K562 (cell line): ENCODE results near the gene RINL. TPM values are rescaled to one million over a fixed set of nuclear protein-coding genes. Genes with fewer than 3 reads are reported as not detected.
A peak's percentile ranks its signal among the peaks of the same experiment; 100 is the strongest.

ENCODE experiments used
- CHCHD3 ChIP-seq: fragments of 250-450 bp; sonication (Bioruptor Pico); IDR thresholded peaks from 2 replicates; pipeline ENCODE4 v2.1.2; 2022; ENCODE audit warnings: mild to moderate bottlenecking
- EP400 ChIP-seq: fragments of 450-650 bp; IDR thresholded peaks from 2 replicates; pipeline ENCODE4 v1.6.1; 2017; ENCODE audit warnings: antibody characterized with exemption, mild to moderate bottlenecking, moderate library complexity
- HDAC3 ChIP-seq: fragments of 450-650 bp; IDR thresholded peaks from 2 replicates; pipeline ENCODE4 v1.6.1; 2018; ENCODE audit warnings: borderline replicate concordance, mild to moderate bottlenecking, moderate library complexity; ENCODE audit not compliant: partially characterized antibody
- HNRNPL ChIP-seq: fragments of 200-400 bp; formaldehyde crosslinking; IDR thresholded peaks from 2 replicates; pipeline ENCODE4 v1.6.1; 2017; ENCODE audit warnings: low read depth, mild to moderate bottlenecking, low read length
- NR0B1 ChIP-seq: fragments of 450-650 bp; IDR thresholded peaks from one replicate; pipeline ENCODE4 v1.6.1; 2018; ENCODE audit warnings: mild to moderate bottlenecking, moderate library complexity; ENCODE audit not compliant: partially characterized antibody
- PATZ1 ChIP-seq: fragments of 250-450 bp; sonication (Bioruptor Pico); IDR thresholded peaks from 2 replicates; pipeline ENCODE4 v1.5.0; 2020; ENCODE audit warnings: mild to moderate bottlenecking, borderline replicate concordance
- RBBP5 ChIP-seq: fragments of 200-600 bp; sonication (generic); IDR thresholded peaks from 2 replicates; pipeline ENCODE4 v1.6.1; 2012; ENCODE audit warnings: borderline replicate concordance, mild to moderate bottlenecking, low read length, control low read depth, inconsistent platforms; ENCODE audit not compliant: insufficient read depth, poor library complexity, severe bottlenecking
- RNF2 ChIP-seq: sonication (generic); IDR thresholded peaks from 2 replicates; pipeline ENCODE4 v1.6.1; 2016
- TGIF2 ChIP-seq: sonication (generic); formaldehyde crosslinking; IDR thresholded peaks from 2 replicates; pipeline ENCODE4 v1.8.1; 2022; ENCODE audit warnings: mild to moderate bottlenecking, missing genetic modification reagents, moderate library complexity
- TRIM24 ChIP-seq, 2 experiments: fragments of 450-650 bp; IDR thresholded peaks; 2 replicates each; pipeline ENCODE4 v1.6.1; 2016
- XRCC4 ChIP-seq: IDR thresholded peaks from one replicate; pipeline ENCODE4 v1.6.1; 2011; ENCODE audit not compliant: insufficient read depth, insufficient read length; ENCODE audit errors: extremely low read depth
- ZBED1 ChIP-seq: IDR thresholded peaks from 2 replicates; pipeline ENCODE4 v1.6.1; 2014
- ZNF217 ChIP-seq: sonication (generic); formaldehyde crosslinking; IDR thresholded peaks from 2 replicates; pipeline ENCODE4 v1.8.0; 2022; ENCODE audit warnings: mild to moderate bottlenecking, missing genetic modification reagents
- ZNF239 ChIP-seq: fragments of 250-450 bp; sonication (Bioruptor Pico); IDR thresholded peaks from 2 replicates; pipeline ENCODE4 v1.4.0; 2020; ENCODE audit warnings: mild to moderate bottlenecking
- ZNF324 ChIP-seq: fragments of 250-450 bp; sonication (Bioruptor Pico); IDR thresholded peaks from 2 replicates; pipeline ENCODE4 v1.4.0; 2020; ENCODE audit warnings: mild to moderate bottlenecking
- ZNF764 ChIP-seq: fragments of 250-450 bp; sonication (Bioruptor Pico); IDR thresholded peaks from 2 replicates; pipeline ENCODE4 v1.4.0; 2020; ENCODE audit warnings: low read depth, mild to moderate bottlenecking, moderate library complexity
- polyA plus RNA-seq, 8 experiments: library from polyadenylated mRNA; depleted of rRNA in 4 of 8; stranded (reverse) in 5 of 8; unstranded in 3 of 8; fragments of >200 nt; fragmentation: Nextera tagmentation in 2 of 8; fragmentation: Illumina TruSeq in 1 of 8; extraction: Ambion mirVana in 2 of 8; extraction: Trizol in 1 of 8; gene quantifications; 2 replicates each; pipeline versions ENCODE4 v1.2.1 to v1.2.3, GENCODE V29; 2011 to 2014; ENCODE audit warnings: inconsistent platforms in 1 of 8, missing spikeins in 1 of 8
- total RNA-seq, 7 experiments: library from RNA; depleted of rRNA in 6 of 7; stranded (reverse); fragments of >200 nt in 6 of 7; fragmentation: Illumina TruSeq in 2 of 7; extraction: Trizol in 2 of 7; gene quantifications; 2 replicates each; pipeline versions ENCODE4 v1.2.1 to v1.2.3, GENCODE V29; 2011 to 2021; ENCODE audit warnings: low replicate concordance in 1 of 7
- TF ChIP-seq, protein P1 (sequence below): fragments of 450-650 bp; formaldehyde crosslinking; IDR thresholded peaks from 2 replicates; pipeline ENCODE4 v1.4.0; 2020; ENCODE audit warnings: mild to moderate bottlenecking

RINL gene
- total and polyA plus RNA-seq, 9 of the 15 experiments (the other 6 are each of a cell fraction or from before 2014, with no cell fraction given), result 0.82 to 10.9 (median 4.9) TPM

- no peak for TF ChIP-seq NR0B1
- TF ChIP-seq TRIM24 (IDR thresholded peaks at IDR 0.05), result peak; percentile 59 to 64; a peak in 3 of 4 replicates
- TF ChIP-seq ZNF239, result no peak
- no peak for TF ChIP-seq ZNF764 (CRISPR knock-in tag)
- no peak for TF ChIP-seq EP400
- TF ChIP-seq, protein P1, sequence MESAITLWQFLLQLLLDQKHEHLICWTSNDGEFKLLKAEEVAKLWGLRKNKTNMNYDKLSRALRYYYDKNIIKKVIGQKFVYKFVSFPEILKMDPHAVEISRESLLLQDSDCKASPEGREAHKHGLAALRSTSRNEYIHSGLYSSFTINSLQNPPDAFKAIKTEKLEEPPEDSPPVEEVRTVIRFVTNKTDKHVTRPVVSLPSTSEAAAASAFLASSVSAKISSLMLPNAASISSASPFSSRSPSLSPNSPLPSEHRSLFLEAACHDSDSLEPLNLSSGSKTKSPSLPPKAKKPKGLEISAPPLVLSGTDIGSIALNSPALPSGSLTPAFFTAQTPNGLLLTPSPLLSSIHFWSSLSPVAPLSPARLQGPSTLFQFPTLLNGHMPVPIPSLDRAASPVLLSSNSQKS (CRISPR knock-in tag), result no peak
- no peak for TF ChIP-seq ZBED1
- TF ChIP-seq RBBP5, result no peak
- no peak for TF ChIP-seq XRCC4
- no peak for TF ChIP-seq TGIF2 (CRISPR knock-in tag)
- peak; percentile 97 for TF ChIP-seq RNF2
- TF ChIP-seq PATZ1 (CRISPR knock-in tag), result no peak
- no peak for TF ChIP-seq HNRNPL
- peak; percentile 76 for TF ChIP-seq HDAC3
- no peak for TF ChIP-seq ZNF324 (CRISPR knock-in tag)
- no peak for TF ChIP-seq ZNF217
- no peak for TF ChIP-seq CHCHD3 (CRISPR knock-in tag)
Observed at GRCh38 chr19:38819231-38819920, 58.7 kb downstream of the RINL start (continued).
